Right ventricle myocardium superior (tissue), 1 donor: Measurements from ENCODE around the gene SYT1. TPM values are rescaled to one million over a fixed set of nuclear protein-coding genes. Genes with fewer than 3 reads are reported as not detected.

Experiments
- ATAC-seq: fragments of 200-7000 bp; cut with Tn5 transposase; one replicate; pipeline ENCODE4 v1.9.1; 2020; ENCODE audit warnings: mild to moderate bottlenecking; ENCODE audit not compliant: poor library complexity
- DNase-seq: peaks from one replicate; pipeline ENCODE4 v3.0.0-alpha.2; 2020
- intact Hi-C: fragments of 100-400 bp; cut with DNase I; formaldehyde crosslinking; loops from one replicate; pipeline ENCODE4 v1.11.2; 2022
- total RNA-seq: library from RNA; stranded (reverse); fragmentation: NEBNext Ultra II Directional; extraction: Animal tissue kit (Norgen Biotek cat#: 25700); gene quantifications from one replicate; pipeline ENCODE4 v1.2.1, GENCODE V29; 2021
- donor health status: DM: no; HTN: yes; CAD: no; lungs with severe emphysema.

The SYT1 gene
- total RNA-seq, 1 donor from 2014 or later, result 0.38 TPM

GRCh38 chr12:79098530-79098929 is 234.0 kb downstream of the SYT1 start:
- no peak for ATAC-seq
- DNase-seq, result no peak
- intact Hi-C loops, result no loop called here

GRCh38 chr12:79108962-79109361 is 244.4 kb downstream of the SYT1 start:
- intact Hi-C loops, result no loop called here
- ATAC-seq (no peak), DNase-seq (no peak)

GRCh38 chr12:79114896-79115295 is 250.3 kb downstream of the SYT1 start:
- DNase-seq (no peak), ATAC-seq (no peak)
- intact Hi-C loops, result no loop called here

- ATAC-seq, result no peak
- intact Hi-C loops, result no loop called here
- no peak for DNase-seq
These were observed 251.2 kb downstream of the SYT1 start for GRCh38 chr12:79115743-79116142.

- intact Hi-C loops, result no loop called here
These were observed 255.2 kb downstream of the SYT1 start for GRCh38 chr12:79119796-79120195.

GRCh38 chr12:79121486-79121885 is 256.9 kb downstream of the SYT1 start:
- ATAC-seq (no peak), DNase-seq (no peak)
- intact Hi-C loops, result no loop called here

More at GRCh38 chr12:79119796-79120195, 255.2 kb downstream of the SYT1 start:
- DNase-seq, result no peak
- ATAC-seq, result no peak

- ATAC-seq (no peak), DNase-seq (no peak)
- intact Hi-C loops, result no loop called here
These were observed 259.8 kb downstream of the SYT1 start for GRCh38 chr12:79124385-79124784.

- DNase-seq, result no peak
- no peak for ATAC-seq
- intact Hi-C loops, result no loop called here
These were observed 260.8 kb downstream of the SYT1 start for GRCh38 chr12:79125358-79125757.

- ATAC-seq (no peak), DNase-seq (no peak)
- intact Hi-C loops, result no loop called here
These were observed 262.7 kb downstream of the SYT1 start for GRCh38 chr12:79127271-79127751.

GRCh38 chr12:79128956-79129355 is 264.4 kb downstream of the SYT1 start:
- ATAC-seq, result no peak
- DNase-seq, result no peak
- intact Hi-C loops, result no loop called here

GRCh38 chr12:79138872-79139271 is 274.3 kb downstream of the SYT1 start:
- DNase-seq, result no peak
- intact Hi-C loops, result no loop called here
- ATAC-seq, result no peak

- no peak for DNase-seq
- ATAC-seq, result no peak
These were observed 276.1 kb downstream of the SYT1 start for GRCh38 chr12:79140711-79141110.

GRCh38 chr12:79141776-79142175 is 277.2 kb downstream of the SYT1 start:
- no peak for DNase-seq
- intact Hi-C loops, result no loop called here
- ATAC-seq, result no peak

More at GRCh38 chr12:79140711-79141110, 276.1 kb downstream of the SYT1 start:
- intact Hi-C loops, result no loop called here

GRCh38 chr12:79143803-79144202 is 279.2 kb downstream of the SYT1 start:
- ATAC-seq, result no peak
- no peak for DNase-seq
- intact Hi-C loops, result no loop called here

- DNase-seq (no peak), ATAC-seq (no peak)
- intact Hi-C loops, result no loop called here
These were observed 287.4 kb downstream of the SYT1 start for GRCh38 chr12:79151956-79152355.

GRCh38 chr12:79155683-79156082 is 291.1 kb downstream of the SYT1 start:
- no peak for DNase-seq
- intact Hi-C loops, result no loop called here
- no peak for ATAC-seq

- DNase-seq, result no peak
- ATAC-seq, result no peak
- intact Hi-C loops, result no loop called here
These were observed 292.4 kb downstream of the SYT1 start for GRCh38 chr12:79156846-79157463.

GRCh38 chr12:79161249-79161934 is 296.8 kb downstream of the SYT1 start:
- ATAC-seq (no peak), DNase-seq (no peak)
- intact Hi-C loops, result no loop called here

- no peak for DNase-seq
- no peak for ATAC-seq
- intact Hi-C loops, result no loop called here
These were observed 297.7 kb downstream of the SYT1 start for GRCh38 chr12:79162147-79162772.

- ATAC-seq (no peak), DNase-seq (no peak)
- intact Hi-C loops, result no loop called here
These were observed 298.4 kb downstream of the SYT1 start for GRCh38 chr12:79162948-79163347.
